Measurements from ENCODE around the gene GRID2.

DNA sequence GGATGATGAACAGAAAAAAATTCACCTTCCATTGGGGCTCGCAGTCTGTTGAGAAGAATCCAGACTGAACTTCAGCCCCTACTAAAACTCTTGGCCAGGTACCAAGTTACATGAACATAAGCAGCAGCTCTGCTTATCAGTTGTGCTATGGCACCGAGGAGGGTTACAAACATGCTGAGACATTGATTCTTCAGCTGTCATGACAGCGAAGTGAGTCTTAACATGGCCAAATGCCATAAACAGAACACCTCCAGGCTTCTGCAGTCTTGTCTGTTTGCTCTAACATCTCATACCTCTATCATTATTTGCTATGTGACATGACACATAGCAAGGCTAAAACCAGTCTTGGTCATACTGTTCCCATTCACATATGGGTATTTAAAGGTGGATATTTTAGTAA, 521.5 kb downstream of the GRID2 start:
- TF ChIP-seq CTCF (conservative IDR thresholded peaks at IDR 0.05 in 1 of 2, IDR thresholded peaks at IDR 0.05 in 1 of 2; ENCODE audit: low read depth in 1 of 2, low read length in 2 of 2) (no peak), EZH2 (IDR thresholded peaks at IDR 0.05; ENCODE audit: low read length, missing control alignments) (no peak)

Measured in fibroblast of lung (primary cell).